ENCODE results near the gene C6orf136. TPM values are rescaled to one million over a fixed set of nuclear protein-coding genes. Genes with fewer than 3 reads are reported as not detected.

Gene C6orf136
- total and polyA plus RNA-seq, 9 of the 15 experiments (the other 6 are each of a cell fraction or from before 2014, with no cell fraction given) = 14.1 to 63.1 (median 18.4) TPM

- TF ChIP-seq PCBP1 (IDR thresholded peaks at IDR 0.05; ENCODE audit: low read depth, low read length, poor library complexity, severe bottlenecking) (no peak), ELK1 (CRISPR knock-in tag; IDR thresholded peaks at IDR 0.05) (no peak), ATF4 (CRISPR knock-in tag; IDR thresholded peaks at IDR 0.05) (peak; percentile 43; the same call in 1 of the 2 replicates), ZEB2 (IDR thresholded peaks at IDR 0.05) (no peak), ELF4 (CRISPR knock-in tag; IDR thresholded peaks at IDR 0.05) (no peak), ZNF41 (CRISPR knock-in tag; conservative IDR thresholded peaks at IDR 0.05) (no peak), STAT6 (CRISPR knock-in tag; IDR thresholded peaks at IDR 0.05) (no peak), E2F3 (CRISPR knock-in tag; IDR thresholded peaks at IDR 0.05) (no peak), EP400 (IDR thresholded peaks at IDR 0.05) (no peak), ZNF589 (CRISPR knock-in tag; IDR thresholded peaks at IDR 0.05; ENCODE audit: low read depth) (no peak), KDM2B (CRISPR knock-in tag; IDR thresholded peaks at IDR 0.05) (no peak), KAT7 (CRISPR knock-in tag; IDR thresholded peaks at IDR 0.05; ENCODE audit: borderline replicate concordance) (0 out of 2 replicates have a peak, but pooled peaks have one; percentile 87), ZBTB34 (CRISPR knock-in tag; IDR thresholded peaks at IDR 0.05) (no peak), PYGO2 (tag; IDR thresholded peaks at IDR 0.05) (peak; percentile 60; the same call in 1 of the 2 replicates), TSC22D4 (tag; IDR thresholded peaks at IDR 0.05) (no peak), CLOCK (CRISPR knock-in tag; IDR thresholded peaks at IDR 0.05; ENCODE audit: borderline replicate concordance) (no peak), DNMT1 (IDR thresholded peaks at IDR 0.05) (no peak), MECOM (CRISPR knock-in tag; IDR thresholded peaks at IDR 0.05) (no peak)
Observed at GRCh38 chr6:30615958-30616810, 30.7 kb upstream of the C6orf136 start (continued).

Data from K562 (cell line).